GM18873 (cell line): ENCODE data around the gene INAFM2.

ENCODE experiments used
- ATAC-seq: cut with Tn5 transposase; IDR thresholded peaks from one replicate; pipeline ENCODE4 v1.9.1; 2021; ENCODE audit warnings: mild to moderate bottlenecking, moderate library complexity, moderate number of reproducible peaks; ENCODE audit not compliant: unreplicated experiment, low FRiP score

Gene INAFM2

DNA sequence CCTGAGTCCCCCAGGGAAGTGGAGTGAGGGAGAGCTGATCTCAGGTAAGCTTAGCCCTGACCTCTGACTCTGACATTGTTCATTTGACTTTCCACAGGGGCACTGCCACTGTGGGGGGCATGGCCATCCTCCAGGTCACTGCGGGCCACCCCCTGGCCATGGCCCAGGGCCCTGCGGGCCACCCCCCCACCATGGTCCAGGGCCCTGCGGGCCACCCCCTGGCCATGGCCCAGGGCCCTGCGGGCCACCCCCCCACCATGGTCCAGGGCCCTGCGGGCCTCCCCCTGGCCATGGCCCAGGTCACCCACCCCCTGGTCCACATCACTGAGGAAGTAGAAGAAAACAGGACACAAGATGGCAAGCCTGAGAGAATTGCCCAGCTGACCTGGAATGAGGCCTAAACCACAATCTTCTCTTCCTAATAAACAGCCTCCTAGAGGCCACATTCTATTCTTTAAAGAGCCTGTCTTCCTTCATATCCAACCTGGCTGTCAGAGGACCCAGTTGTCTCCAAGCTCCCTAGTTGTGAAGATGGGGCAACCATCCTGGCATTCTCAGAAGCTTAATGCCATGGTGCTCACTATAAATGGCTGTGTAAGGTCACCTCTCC, 32.6 kb downstream of the INAFM2 start:
- no peak for ATAC-seq

- no peak for ATAC-seq
These were observed 33.8 kb downstream of the INAFM2 start for GRCh38 chr15:40357246-40357645.

GRCh38 chr15:40357723-40358470, 34.4 kb downstream of the INAFM2 start, which contains the start of gene DISP2:
DISP2 (plus strand) TSS chr15:40358219; CDS start chr15:40358322, 103 bp downstream.
- ATAC-seq: peak; percentile 62

- ATAC-seq: no peak
These were observed 35.2 kb downstream of the INAFM2 start for GRCh38 chr15:40358471-40359353.

DNA sequence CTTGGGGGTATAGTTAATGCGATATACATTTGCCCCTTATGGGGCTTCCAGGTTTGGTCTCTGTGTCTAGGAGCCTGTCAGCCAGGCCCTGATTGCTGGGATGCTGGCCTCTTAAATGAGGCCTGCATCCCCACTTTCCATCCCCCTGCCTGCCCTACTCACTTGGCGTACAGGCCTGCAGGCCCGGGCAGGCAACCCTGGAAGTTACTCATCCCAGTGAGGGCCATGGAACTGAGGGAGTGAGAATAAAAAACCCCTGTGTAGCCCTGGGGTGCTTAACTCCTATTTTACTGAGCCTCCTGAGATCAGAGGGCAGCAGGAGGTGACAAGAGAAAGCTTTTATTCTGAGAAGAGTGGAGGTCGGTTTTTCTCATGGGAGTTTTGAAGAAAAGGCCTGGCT, 36.5 kb downstream of the INAFM2 start:
- no peak for ATAC-seq

GRCh38 chr15:40361640-40362039, 38.1 kb downstream of the INAFM2 start:
- ATAC-seq: no peak

DNA sequence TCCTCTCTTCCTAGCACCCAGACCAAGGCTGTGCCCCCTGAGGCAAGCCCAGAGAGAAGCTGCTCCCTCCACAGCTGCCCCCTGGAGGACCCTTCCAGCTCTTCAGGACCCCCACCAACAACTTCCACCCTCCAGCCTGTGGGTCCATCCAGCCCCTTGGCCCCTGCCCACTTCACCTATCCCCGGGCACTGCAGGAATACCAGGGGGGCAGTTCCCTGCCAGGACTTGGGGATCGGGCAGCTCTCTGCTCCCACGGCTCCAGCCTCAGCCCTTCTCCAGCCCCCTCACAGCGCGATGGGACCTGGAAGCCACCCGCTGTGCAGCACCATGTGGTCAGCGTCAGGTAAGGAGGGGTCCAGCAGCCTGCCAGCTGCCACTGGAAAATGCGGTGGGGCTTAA, 40.1 kb downstream of the INAFM2 start:
- no peak for ATAC-seq

DNA sequence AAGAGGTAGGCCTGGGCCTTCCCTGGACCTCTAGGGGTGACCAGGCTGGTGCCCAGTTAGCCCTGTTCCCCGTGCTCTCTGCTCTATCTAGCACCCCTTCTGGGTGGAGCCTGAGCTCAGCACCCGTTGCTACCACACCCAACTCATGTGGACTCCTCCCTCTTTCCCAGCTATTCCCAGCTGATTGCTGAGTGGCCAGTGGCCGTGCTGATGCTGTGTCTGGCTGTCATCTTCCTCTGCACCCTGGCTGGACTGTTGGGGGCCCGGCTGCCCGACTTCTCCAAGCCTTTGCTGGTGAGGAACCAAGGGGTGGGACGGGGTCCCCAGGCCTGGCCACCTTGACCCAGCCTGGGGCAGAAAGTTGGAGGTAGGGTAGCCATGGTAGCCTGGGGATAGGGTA, 40.8 kb downstream of the INAFM2 start:
- ATAC-seq: no peak

- no peak for ATAC-seq
These were observed 41.5 kb downstream of the INAFM2 start for GRCh38 chr15:40365016-40365415.

- no peak for ATAC-seq
These were observed 42.3 kb downstream of the INAFM2 start for GRCh38 chr15:40365624-40366456.

GRCh38 chr15:40366457-40367370, 43.2 kb downstream of the INAFM2 start:
- no peak for ATAC-seq

DNA sequence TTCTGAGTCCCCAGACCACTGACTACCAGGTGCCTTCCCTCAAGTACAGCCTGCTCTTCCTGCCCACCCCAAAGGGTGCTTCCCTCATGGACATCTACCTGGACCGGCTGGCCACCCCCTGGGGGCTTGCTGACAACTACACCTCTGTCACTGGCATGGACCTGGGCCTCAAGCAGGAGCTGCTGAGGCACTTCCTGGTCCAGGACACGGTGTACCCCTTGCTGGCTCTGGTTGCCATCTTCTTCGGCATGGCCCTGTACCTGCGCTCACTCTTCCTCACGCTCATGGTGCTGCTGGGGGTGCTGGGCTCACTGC, 43.8 kb downstream of the INAFM2 start:
- no peak for ATAC-seq

GRCh38 chr15:40367686-40368611, 44.5 kb downstream of the INAFM2 start:
- ATAC-seq: peak; percentile 73

DNA sequence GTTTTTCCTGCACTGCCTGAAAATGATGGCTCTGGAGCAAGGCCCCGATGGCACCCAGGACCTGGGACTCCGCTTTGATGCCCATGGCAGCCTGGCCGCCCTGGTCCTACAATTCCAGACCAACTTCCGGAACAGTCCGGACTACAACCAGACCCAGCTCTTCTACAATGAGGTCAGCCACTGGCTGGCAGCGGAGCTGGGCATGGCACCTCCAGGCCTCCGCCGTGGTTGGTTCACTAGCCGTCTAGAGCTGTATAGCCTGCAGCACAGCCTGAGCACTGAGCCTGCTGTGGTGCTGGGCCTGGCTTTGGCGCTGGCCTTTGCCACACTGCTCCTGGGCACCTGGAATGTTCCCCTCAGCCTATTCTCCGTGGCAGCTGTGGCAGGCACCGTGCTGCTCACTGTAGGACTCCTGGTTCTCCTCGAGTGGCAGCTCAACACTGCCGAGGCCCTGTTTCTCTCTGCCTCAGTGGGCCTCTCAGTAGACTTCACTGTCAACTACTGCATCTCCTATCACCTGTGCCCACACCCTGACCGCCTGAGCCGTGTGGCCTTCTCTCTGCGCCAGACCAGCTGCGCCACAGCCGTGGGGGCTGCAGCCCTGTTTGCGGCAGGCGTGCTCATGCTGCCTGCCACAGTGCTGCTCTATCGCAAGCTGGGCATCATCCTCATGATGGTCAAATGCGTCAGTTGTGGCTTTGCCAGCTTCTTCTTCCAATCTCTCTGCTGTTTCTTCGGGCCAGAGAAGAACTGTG, 45.4 kb downstream of the INAFM2 start:
- ATAC-seq: no peak

DNA sequence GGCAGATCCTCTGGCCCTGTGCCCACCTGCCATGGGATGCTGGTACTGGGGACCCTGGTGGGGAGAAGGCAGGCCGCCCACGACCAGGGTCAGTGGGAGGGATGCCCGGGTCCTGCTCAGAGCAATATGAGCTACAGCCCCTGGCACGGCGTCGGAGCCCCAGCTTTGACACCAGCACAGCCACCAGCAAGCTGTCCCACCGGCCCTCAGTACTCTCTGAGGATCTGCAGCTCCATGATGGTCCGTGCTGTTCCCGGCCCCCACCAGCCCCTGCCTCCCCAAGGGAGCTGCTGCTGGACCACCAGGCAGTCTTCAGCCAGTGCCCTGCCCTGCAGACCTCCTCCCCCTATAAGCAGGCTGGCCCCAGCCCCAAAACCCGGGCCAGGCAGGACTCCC, 46.0 kb downstream of the INAFM2 start:
- no peak for ATAC-seq

DNA sequence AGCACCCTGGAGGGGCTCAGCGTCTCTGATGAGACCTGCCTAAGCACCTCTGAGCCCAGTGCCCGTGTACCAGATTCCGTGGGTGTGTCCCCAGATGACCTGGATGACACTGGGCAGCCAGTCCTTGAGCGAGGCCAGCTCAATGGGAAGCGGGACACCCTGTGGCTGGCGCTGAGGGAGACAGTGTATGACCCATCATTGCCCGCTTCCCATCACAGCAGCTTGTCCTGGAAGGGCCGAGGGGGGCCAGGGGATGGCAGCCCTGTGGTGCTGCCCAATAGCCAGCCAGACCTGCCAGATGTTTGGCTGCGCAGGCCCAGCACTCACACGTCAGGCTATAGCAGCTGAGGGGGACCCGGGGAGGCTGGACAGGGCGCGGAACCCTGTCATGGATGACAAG, 46.5 kb downstream of the INAFM2 start:
- no peak for ATAC-seq

GRCh38 chr15:40372981-40373380, 49.5 kb downstream of the INAFM2 start:
- no peak for ATAC-seq
